ENCODE measurements around the gene LTC4S. TPM values are rescaled to one million over a fixed set of nuclear protein-coding genes. Genes with fewer than 3 reads are reported as not detected.

LTC4S gene
- total and polyA plus RNA-seq, 9 of the 15 experiments (the other 6 are each of a cell fraction or from before 2014, with no cell fraction given) = 0.17 to 0.77 (median 0.75) TPM; not detected in 6

GRCh38 chr5:179796877-179797608 is 3.3 kb downstream of the LTC4S start (continued):
- TF ChIP-seq CHD7 (IDR thresholded peaks at IDR 0.05; ENCODE audit: low read depth, low read length) (no peak), CHD1 (IDR thresholded peaks at IDR 0.05; ENCODE audit: low read length) (no peak), CBX1 (IDR thresholded peaks at IDR 0.05; ENCODE audit: low read depth) (no peak), NR2C1 (IDR thresholded peaks at IDR 0.05) (no peak), NR2C1 (tag; IDR thresholded peaks at IDR 0.05) (no peak), C11orf30 (IDR thresholded peaks at IDR 0.05; ENCODE audit: low read depth) (no peak), FOSL1 (tag; conservative IDR thresholded peaks at IDR 0.05) (no peak), XRCC3 (IDR thresholded peaks at IDR 0.05) (no peak), KDM2B (CRISPR knock-in tag; IDR thresholded peaks at IDR 0.05) (no peak), NFATC3 (IDR thresholded peaks at IDR 0.05) (no peak), BMI1 (IDR thresholded peaks at IDR 0.05; ENCODE audit: low read length) (no peak)

All from K562 (cell line).